ENCODE measurements around the gene AATK. TPM values are rescaled to one million over a fixed set of nuclear protein-coding genes. Genes with fewer than 3 reads are reported as not detected.
A peak's percentile ranks its signal among the peaks of the same experiment; 100 is the strongest.

The AATK gene
- total RNA-seq, 2 donors from 2014 or later = 29.1 to 42.2 TPM

GRCh38 chr17:81094509-81095382 lies 71.3 kb downstream of the AATK start:
- Histone ChIP-seq H3K4me1 (peaks cover 26% of the 10 kb centered on the region), H3K27ac (peak overlapping the region in 3 of 4 donors; percentile 1 to 59 (median 51)), H3K9me3 (no peaks in the 10 kb centered on the region), H3K36me3 (replicated peaks in 1 of 2; ENCODE audit: insufficient read depth in 1 of 2, low read depth in 2 of 2) (no peaks in the 10 kb centered on the region), H3K4me3 (no peak overlapping the region), H3K27me3 (no peaks in the 10 kb centered on the region)
- ATAC-seq (peak; percentile 65), DNase-seq (peak; percentile 61 to 86 (median 70))
- 48 to 65% methylated on average over 13 to 32 of the region's 33 CpGs for WGBS, 2 donors
- TF ChIP-seq POLR2A (IDR thresholded peaks at IDR 0.05) = no peak
- TF ChIP-seq CTCF (IDR thresholded peaks at IDR 0.05) = peak in 1 of 7 experiments; percentile 5
- intact Hi-C loops (cut with DNase I) = no loop called here

GRCh38 chr17:81093619-81094508 lies 72.2 kb downstream of the AATK start:
- peaks cover 26% of the 10 kb centered on the region for H3K4me1 ChIP-seq
- no peaks in the 10 kb centered on the region for H3K27me3 ChIP-seq
- peak overlapping the region in 1 of 4 donors; percentile 51 for H3K27ac ChIP-seq
- WGBS, 2 donors = 75 to 79% methylated on average over 20 to 21 of the region's 21 CpGs
- intact Hi-C loops (cut with DNase I) = no loop called here
- TF ChIP-seq CTCF (IDR thresholded peaks at IDR 0.05) (no peak), POLR2A (IDR thresholded peaks at IDR 0.05) (no peak)
- no peaks in the 10 kb centered on the region for H3K36me3 ChIP-seq (replicated peaks in 1 of 2; ENCODE audit: insufficient read depth in 1 of 2, low read depth in 2 of 2)
- no peak overlapping the region for H3K4me3 ChIP-seq
- DNase-seq (no peak), ATAC-seq (no peak)
- no peaks in the 10 kb centered on the region for H3K9me3 ChIP-seq

- no peaks in the 10 kb centered on the region for H3K27me3 ChIP-seq
- TF ChIP-seq POLR2A (IDR thresholded peaks at IDR 0.05) = no peak
- no peak for TF ChIP-seq CTCF (IDR thresholded peaks at IDR 0.05)
- WGBS, 2 donors = 86 to 92% methylated on average over 16 to 24 of the region's 24 CpGs
- no peaks in the 10 kb centered on the region for H3K36me3 ChIP-seq (replicated peaks in 1 of 2; ENCODE audit: insufficient read depth in 1 of 2, low read depth in 2 of 2)
- ATAC-seq (no peak), DNase-seq (no peak)
- intact Hi-C loops (cut with DNase I) = no loop called here
- peaks cover 22% of the 10 kb centered on the region for H3K4me1 ChIP-seq
- no peak overlapping the region for H3K27ac ChIP-seq
- H3K4me3 ChIP-seq = no peak overlapping the region
- no peaks in the 10 kb centered on the region for H3K9me3 ChIP-seq
These were observed 73.4 kb downstream of the AATK start for GRCh38 chr17:81092518-81093095.

DNA sequence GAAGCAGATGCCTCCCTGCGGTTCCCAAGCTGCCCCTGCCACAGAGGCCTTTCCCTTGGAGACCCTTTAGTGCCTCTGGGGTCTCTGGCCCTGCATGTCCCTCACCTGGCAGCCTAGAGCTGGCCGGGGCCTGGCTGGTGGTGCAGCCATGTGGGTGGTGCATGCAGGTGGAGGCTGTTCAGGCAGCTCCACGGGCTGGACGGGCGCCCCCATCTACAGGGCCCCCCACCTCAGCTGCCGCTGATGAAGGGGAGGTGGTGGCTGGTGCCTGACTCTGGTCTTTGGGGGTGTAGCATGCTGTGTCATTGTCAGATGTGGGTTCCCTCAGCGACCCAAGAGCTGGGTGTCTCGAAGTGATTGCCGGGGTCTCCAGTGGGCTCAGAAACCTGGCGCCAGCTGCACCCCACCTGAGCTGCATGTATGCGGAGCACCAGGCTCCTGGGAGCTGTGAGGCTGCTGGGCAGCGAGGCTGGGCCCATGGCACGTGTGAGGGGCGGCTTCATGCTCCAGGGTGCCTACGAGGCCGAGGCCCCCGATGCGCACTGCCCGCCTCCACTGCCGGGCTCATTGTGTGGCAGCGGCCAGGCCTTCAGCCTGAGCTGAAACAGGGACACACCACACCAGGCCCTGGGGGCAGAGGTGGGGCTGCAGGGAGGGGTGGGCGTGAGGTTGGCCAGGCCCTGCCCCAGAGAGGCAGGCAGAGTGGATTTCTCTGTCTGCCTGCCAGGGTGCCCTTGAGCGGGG lies 74.1 kb downstream of the AATK start:
- WGBS, 2 donors = 91% methylated on average over 15 of the region's 23 CpGs; no CpG with 5 or more reads in 1 of the 2 donors
- TF ChIP-seq POLR2A (IDR thresholded peaks at IDR 0.05) (no peak), CTCF (IDR thresholded peaks at IDR 0.05) (no peak)
- Histone ChIP-seq H3K9me3 (no peaks in the 10 kb centered on the region), H3K4me3 (no peak overlapping the region), H3K36me3 (replicated peaks in 1 of 2; ENCODE audit: insufficient read depth in 1 of 2, low read depth in 2 of 2) (no peaks in the 10 kb centered on the region), H3K27ac (no peak overlapping the region), H3K4me1 (peaks cover 15% of the 10 kb centered on the region), H3K27me3 (no peaks in the 10 kb centered on the region)
- ATAC-seq (no peak), DNase-seq (no peak)
- intact Hi-C loops (cut with DNase I) = no loop called here
